Measurements from ENCODE around the gene LARP4B. TPM values are rescaled to one million over a fixed set of nuclear protein-coding genes. Genes with fewer than 3 reads are reported as not detected.
A peak's percentile ranks its signal among the peaks of the same experiment; 100 is the strongest.

Gene LARP4B
- total RNA-seq, 1 donor from 2014 or later = 30.8 TPM

DNA sequence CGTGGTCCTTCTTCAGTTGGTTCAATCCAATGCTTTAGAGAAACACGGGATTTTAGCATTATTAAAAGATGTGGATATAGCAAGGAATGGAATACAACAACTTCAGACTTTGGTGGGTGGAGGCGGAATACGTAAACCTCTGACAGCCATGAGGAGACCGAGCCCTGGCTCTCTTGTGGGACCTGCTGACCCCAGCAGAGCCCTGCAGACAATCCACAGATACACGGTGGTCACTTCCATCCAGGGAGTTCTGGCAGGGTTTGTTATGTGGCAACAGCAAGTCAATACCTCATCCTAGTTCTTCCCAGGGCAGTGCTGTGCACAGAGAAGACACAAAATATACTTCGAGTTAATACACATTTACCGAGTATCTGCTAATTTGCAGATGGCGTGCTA lies 123.5 kb downstream of the LARP4B start:
- peaks cover 27 to 49% (median 38%) of the 10 kb centered on the region in 3 donors for H3K36me3 ChIP-seq (ENCODE audit: control insufficient read depth in 3 of 3, insufficient read depth in 3 of 3, low read length in 3 of 3)
- no peaks in the 10 kb centered on the region for H3K9me3 ChIP-seq (ENCODE audit: control insufficient read depth in 3 of 3, low read length in 3 of 3)
- H3K9ac ChIP-seq (ENCODE audit: low read depth in 1 of 3, low read length in 3 of 3) = no peak overlapping the region
- H3K4me1 ChIP-seq (ENCODE audit: control insufficient read depth in 3 of 3, insufficient read depth in 3 of 3, low read length in 3 of 3) = peaks cover 1 to 22% (median 15%) of the 10 kb centered on the region in 3 donors
- no peak overlapping the region for H3K4me3 ChIP-seq (ENCODE audit: low read length in 3 of 3)
- no peaks in the 10 kb centered on the region for H3K27me3 ChIP-seq (ENCODE audit: control insufficient read depth in 3 of 3, insufficient read depth in 3 of 3, low read length in 3 of 3)
- H3K27ac ChIP-seq (ENCODE audit: low read depth, low read length) = no peak overlapping the region

- peaks cover 22 to 43% (median 32%) of the 10 kb centered on the region in 3 donors for H3K36me3 ChIP-seq (ENCODE audit: control insufficient read depth in 3 of 3, insufficient read depth in 3 of 3, low read length in 3 of 3)
- no peak overlapping the region for H3K4me3 ChIP-seq (ENCODE audit: low read length in 3 of 3)
- H3K9me3 ChIP-seq (ENCODE audit: control insufficient read depth in 3 of 3, low read length in 3 of 3) = no peaks in the 10 kb centered on the region
- H3K4me1 ChIP-seq (ENCODE audit: control insufficient read depth in 3 of 3, insufficient read depth in 3 of 3, low read length in 3 of 3) = peaks cover 0 to 23% (median 15%) of the 10 kb centered on the region in 3 donors
- H3K27me3 ChIP-seq (ENCODE audit: control insufficient read depth in 3 of 3, insufficient read depth in 3 of 3, low read length in 3 of 3) = no peaks in the 10 kb centered on the region
- H3K27ac ChIP-seq (ENCODE audit: low read depth, low read length) = no peak overlapping the region
- H3K9ac ChIP-seq (ENCODE audit: low read depth in 1 of 3, low read length in 3 of 3) = no peak overlapping the region
Observed at GRCh38 chr10:807163-807957, 124.1 kb downstream of the LARP4B start.

DNA sequence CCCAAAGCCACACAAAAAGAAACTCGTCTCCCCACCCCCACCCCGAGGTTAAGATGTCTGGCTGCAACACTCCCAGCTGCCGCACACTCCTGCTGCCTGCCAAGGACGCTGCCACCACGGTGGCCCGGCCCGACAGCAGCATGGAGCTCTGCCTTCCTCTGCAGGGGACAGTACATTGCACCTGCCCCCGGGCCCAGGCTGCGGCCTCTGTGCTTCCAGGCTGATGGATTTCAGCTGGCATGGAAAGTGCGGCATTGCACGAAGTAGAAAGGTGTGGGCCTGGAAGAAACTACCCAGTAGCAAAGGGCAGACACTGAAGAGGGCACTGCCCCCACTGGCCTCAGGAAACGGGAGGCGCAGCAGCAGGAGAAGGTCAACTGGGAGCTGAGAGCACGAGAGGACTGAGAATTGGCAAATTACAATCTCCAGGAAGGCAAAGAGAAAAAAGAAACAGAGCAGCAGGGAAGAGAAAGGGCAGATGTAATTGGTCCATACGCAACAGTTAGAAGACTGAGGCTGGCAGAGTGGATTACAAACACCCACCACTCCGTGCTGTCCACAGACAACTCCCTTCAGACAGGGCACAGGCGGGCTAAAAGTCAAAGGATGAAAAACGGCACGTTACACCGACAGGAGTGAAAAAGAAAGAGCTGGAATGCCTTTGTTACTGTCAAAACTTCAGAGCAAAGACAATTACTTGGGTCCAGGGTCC lies 124.9 kb downstream of the LARP4B start:
- Histone ChIP-seq H3K4me3 (ENCODE audit: low read length in 3 of 3) (no peak overlapping the region), H3K36me3 (ENCODE audit: control insufficient read depth in 3 of 3, insufficient read depth in 3 of 3, low read length in 3 of 3) (peaks cover 15 to 36% (median 25%) of the 10 kb centered on the region in 3 donors), H3K27me3 (ENCODE audit: control insufficient read depth in 3 of 3, insufficient read depth in 3 of 3, low read length in 3 of 3) (no peaks in the 10 kb centered on the region), H3K27ac (ENCODE audit: low read depth, low read length) (no peak overlapping the region), H3K9me3 (ENCODE audit: control insufficient read depth in 3 of 3, low read length in 3 of 3) (no peaks in the 10 kb centered on the region), H3K9ac (ENCODE audit: low read depth in 1 of 3, low read length in 3 of 3) (peak overlapping the region in 1 of 3 donors; percentile 33), H3K4me1 (ENCODE audit: control insufficient read depth in 3 of 3, insufficient read depth in 3 of 3, low read length in 3 of 3) (peaks cover 0 to 23% (median 15%) of the 10 kb centered on the region in 3 donors)

- no peak overlapping the region for H3K27ac ChIP-seq (ENCODE audit: low read depth, low read length)
- no peaks in the 10 kb centered on the region for H3K9me3 ChIP-seq (ENCODE audit: control insufficient read depth in 3 of 3, low read length in 3 of 3)
- H3K4me3 ChIP-seq (ENCODE audit: low read length in 3 of 3) = no peak overlapping the region
- H3K4me1 ChIP-seq (ENCODE audit: control insufficient read depth in 3 of 3, insufficient read depth in 3 of 3, low read length in 3 of 3) = peaks cover 0 to 23% (median 15%) of the 10 kb centered on the region in 3 donors
- H3K36me3 ChIP-seq (ENCODE audit: control insufficient read depth in 3 of 3, insufficient read depth in 3 of 3, low read length in 3 of 3) = peaks cover 13 to 31% (median 19%) of the 10 kb centered on the region in 3 donors
- H3K27me3 ChIP-seq (ENCODE audit: control insufficient read depth in 3 of 3, insufficient read depth in 3 of 3, low read length in 3 of 3) = no peaks in the 10 kb centered on the region
- no peak overlapping the region for H3K9ac ChIP-seq (ENCODE audit: low read depth in 1 of 3, low read length in 3 of 3)
Observed at GRCh38 chr10:805620-806305, 125.7 kb downstream of the LARP4B start.

- no peaks in the 10 kb centered on the region for H3K27me3 ChIP-seq (ENCODE audit: control insufficient read depth in 3 of 3, insufficient read depth in 3 of 3, low read length in 3 of 3)
- no peak overlapping the region for H3K9ac ChIP-seq (ENCODE audit: low read depth in 1 of 3, low read length in 3 of 3)
- no peaks in the 10 kb centered on the region for H3K9me3 ChIP-seq (ENCODE audit: control insufficient read depth in 3 of 3, low read length in 3 of 3)
- peaks cover 11 to 26% (median 19%) of the 10 kb centered on the region in 3 donors for H3K36me3 ChIP-seq (ENCODE audit: control insufficient read depth in 3 of 3, insufficient read depth in 3 of 3, low read length in 3 of 3)
- no peak overlapping the region for H3K4me3 ChIP-seq (ENCODE audit: low read length in 3 of 3)
- H3K27ac ChIP-seq (ENCODE audit: low read depth, low read length) = no peak overlapping the region
- H3K4me1 ChIP-seq (ENCODE audit: control insufficient read depth in 3 of 3, insufficient read depth in 3 of 3, low read length in 3 of 3) = peaks cover 0 to 23% (median 15%) of the 10 kb centered on the region in 3 donors
Observed at GRCh38 chr10:804787-805619, 126.5 kb downstream of the LARP4B start.

GRCh38 chr10:804191-804781 lies 127.2 kb downstream of the LARP4B start:
- H3K9me3 ChIP-seq (ENCODE audit: control insufficient read depth in 3 of 3, low read length in 3 of 3) = no peaks in the 10 kb centered on the region
- peaks cover 0 to 23% (median 15%) of the 10 kb centered on the region in 3 donors for H3K4me1 ChIP-seq (ENCODE audit: control insufficient read depth in 3 of 3, insufficient read depth in 3 of 3, low read length in 3 of 3)
- no peaks in the 10 kb centered on the region for H3K27me3 ChIP-seq (ENCODE audit: control insufficient read depth in 3 of 3, insufficient read depth in 3 of 3, low read length in 3 of 3)
- no peak overlapping the region for H3K9ac ChIP-seq (ENCODE audit: low read depth in 1 of 3, low read length in 3 of 3)
- H3K27ac ChIP-seq (ENCODE audit: low read depth, low read length) = no peak overlapping the region
- peaks cover 11 to 21% (median 19%) of the 10 kb centered on the region in 3 donors for H3K36me3 ChIP-seq (ENCODE audit: control insufficient read depth in 3 of 3, insufficient read depth in 3 of 3, low read length in 3 of 3)
- H3K4me3 ChIP-seq (ENCODE audit: low read length in 3 of 3) = no peak overlapping the region

- Histone ChIP-seq H3K4me3 (ENCODE audit: low read length in 3 of 3) (no peak overlapping the region), H3K27me3 (ENCODE audit: control insufficient read depth in 3 of 3, insufficient read depth in 3 of 3, low read length in 3 of 3) (no peaks in the 10 kb centered on the region), H3K4me1 (ENCODE audit: control insufficient read depth in 3 of 3, insufficient read depth in 3 of 3, low read length in 3 of 3) (peaks cover 0 to 23% (median 15%) of the 10 kb centered on the region in 3 donors), H3K27ac (ENCODE audit: low read depth, low read length) (no peak overlapping the region), H3K36me3 (ENCODE audit: control insufficient read depth in 3 of 3, insufficient read depth in 3 of 3, low read length in 3 of 3) (peaks cover 11 to 18% (median 13%) of the 10 kb centered on the region in 3 donors), H3K9ac (ENCODE audit: low read depth in 1 of 3, low read length in 3 of 3) (no peak overlapping the region), H3K9me3 (ENCODE audit: control insufficient read depth in 3 of 3, low read length in 3 of 3) (no peaks in the 10 kb centered on the region)
Observed at GRCh38 chr10:803041-803741, 128.3 kb downstream of the LARP4B start.

DNA sequence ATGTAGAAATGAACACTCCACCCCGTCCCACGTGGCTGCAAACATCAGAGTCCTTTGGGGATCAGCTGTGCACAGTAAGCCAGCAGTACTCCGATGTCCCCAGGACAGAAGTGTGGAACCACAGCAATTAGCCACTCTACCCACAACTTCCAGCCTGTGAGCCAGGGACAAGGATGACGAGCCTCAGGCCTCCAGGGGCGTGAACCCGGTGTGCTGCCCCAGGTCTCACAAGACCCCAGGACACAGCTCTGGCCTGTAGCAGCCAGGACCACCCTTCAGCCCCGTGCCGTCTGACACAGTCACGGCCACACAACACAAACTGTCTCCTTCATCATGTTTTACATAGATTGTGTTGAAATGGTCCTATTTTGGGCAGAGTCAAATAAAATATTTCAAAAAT lies 129.0 kb downstream of the LARP4B start:
- peaks cover 7 to 11% (median 8%) of the 10 kb centered on the region in 3 donors for H3K36me3 ChIP-seq (ENCODE audit: control insufficient read depth in 3 of 3, insufficient read depth in 3 of 3, low read length in 3 of 3)
- no peak overlapping the region for H3K4me3 ChIP-seq (ENCODE audit: low read length in 3 of 3)
- H3K9me3 ChIP-seq (ENCODE audit: control insufficient read depth in 3 of 3, low read length in 3 of 3) = no peaks in the 10 kb centered on the region
- H3K27ac ChIP-seq (ENCODE audit: low read depth, low read length) = no peak overlapping the region
- no peak overlapping the region for H3K9ac ChIP-seq (ENCODE audit: low read depth in 1 of 3, low read length in 3 of 3)
- H3K4me1 ChIP-seq (ENCODE audit: control insufficient read depth in 3 of 3, insufficient read depth in 3 of 3, low read length in 3 of 3) = peaks cover 0 to 23% (median 15%) of the 10 kb centered on the region in 3 donors
- H3K27me3 ChIP-seq (ENCODE audit: control insufficient read depth in 3 of 3, insufficient read depth in 3 of 3, low read length in 3 of 3) = no peaks in the 10 kb centered on the region

All from skeletal muscle tissue (tissue), 4 donors.